Bronchial smooth muscle cell (primary cell): ENCODE measurements around the gene GCLM. TPM values are rescaled to one million over a fixed set of nuclear protein-coding genes. Genes with fewer than 3 reads are reported as not detected.

ENCODE experiments used
- total RNA-seq: library from RNA; depleted of rRNA; stranded (reverse); fragments of >200 nt; gene quantifications from 2 replicates; pipeline ENCODE4 v1.2.1, GENCODE V29; 2014

Gene GCLM, protein sequence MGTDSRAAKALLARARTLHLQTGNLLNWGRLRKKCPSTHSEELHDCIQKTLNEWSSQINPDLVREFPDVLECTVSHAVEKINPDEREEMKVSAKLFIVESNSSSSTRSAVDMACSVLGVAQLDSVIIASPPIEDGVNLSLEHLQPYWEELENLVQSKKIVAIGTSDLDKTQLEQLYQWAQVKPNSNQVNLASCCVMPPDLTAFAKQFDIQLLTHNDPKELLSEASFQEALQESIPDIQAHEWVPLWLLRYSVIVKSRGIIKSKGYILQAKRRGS
- 16.2 and 17.9 TPM in 2 replicates for total RNA-seq

GRCh38 chr1:93909146-93910050 is at the start of gene GCLM:
Gene GCLM (minus strand): TSS chr1:93909430. CDS start chr1:93909163, 267 bp downstream.

GRCh38 chr1:93878889-93879586 is 30.2 kb downstream of the GCLM start, which contains the start of gene DNTTIP2:
Gene DNTTIP2 (minus strand): TSS chr1:93879206. CDS start chr1:93879148, 58 bp downstream.

Other genes starting within 250 kb of the GCLM start
- gene BCAR3, start 227.6 kb downstream of the GCLM start, total RNA-seq: 15.0 and 24.9 TPM in 2 replicates
- 15.9 and 16.1 TPM in 2 replicates for gene DNTTIP2, start 30.2 kb downstream of the GCLM start, total RNA-seq
- gene ABCA4, start 211.7 kb upstream of the GCLM start, total RNA-seq: 0.16 and 0.34 TPM in 2 replicates